Heart right ventricle (tissue), 16 donors: Measurements from ENCODE around the gene GAK. TPM values are rescaled to one million over a fixed set of nuclear protein-coding genes. Genes with fewer than 3 reads are reported as not detected.

ENCODE experiments used
- ATAC-seq, 8 donors: fragments of 200-7000 bp; cut with Tn5 transposase; one replicate each; pipeline ENCODE4 v1.9.1; 2020; ENCODE audit warnings: mild to moderate bottlenecking in 8 of 8, moderate library complexity in 8 of 8, moderate number of reproducible peaks in 1 of 8
- DNase-seq, 2 donors: peaks; one replicate each; pipeline ENCODE4 v3.0.0-alpha.2; 2020
- H3K27ac ChIP-seq, 10 donors: fragments of 200-600 bp; sonication (generic) in 2 of 10; one replicate each; pipeline versions ENCODE4 v1.5.0 to v1.8.0; 2020 to 2022; ENCODE audit warnings: mild to moderate bottlenecking in 3 of 10
- H3K27me3 ChIP-seq, 7 donors: fragments of 200-600 bp; one replicate each; pipeline ENCODE4 v1.8.0; 2021 to 2022; ENCODE audit warnings: mild to moderate bottlenecking in 2 of 7
- H3K36me3 ChIP-seq, 9 donors: fragments of 200-600 bp; sonication (generic) in 1 of 9; one replicate each; pipeline versions ENCODE4 v1.5.0 to v1.8.0; 2020 to 2022; ENCODE audit warnings: mild to moderate bottlenecking in 2 of 9
- H3K4me1 ChIP-seq, 9 donors: fragments of 200-600 bp; sonication (generic) in 1 of 9; one replicate each; pipeline versions ENCODE4 v1.5.0 to v1.8.0; 2020 to 2022; ENCODE audit warnings: mild to moderate bottlenecking in 4 of 9
- H3K4me3 ChIP-seq, 10 donors: fragments of 200-600 bp; sonication (generic) in 2 of 10; one replicate each; pipeline versions ENCODE4 v1.5.0 to v1.8.0; 2020 to 2022; ENCODE audit warnings: mild to moderate bottlenecking in 7 of 10, moderate library complexity in 2 of 10
- H3K9me3 ChIP-seq, 11 donors: fragments of 200-600 bp in 10 of 11; sonication (generic) in 2 of 11; one replicate each; pipeline versions ENCODE4 v1.5.0 to v1.8.0; 2013 to 2022; ENCODE audit warnings: mild to moderate bottlenecking in 2 of 11, control low read depth in 1 of 11, moderate library complexity in 1 of 11
- WGBS, 2 donors: extraction: QIAGEN DNeasy Blood & Tissue Kit; methylation state at CpG; one replicate each; pipeline ENCODE4 v1.1.7; 2013; ENCODE audit warnings: inconsistent platforms in 1 of 2; 5-methylcytosine and 5-hydroxymethylcytosine counted together
- intact Hi-C, 10 donors: fragments of 100-400 bp; cut with DNase I; formaldehyde crosslinking; loops; one replicate each; pipeline versions ENCODE4 v1.11.1 to v1.14.2; 2022
- polyA plus RNA-seq, 2 donors: library from polyadenylated mRNA; stranded (reverse); fragments of 200-250 nt; gene quantifications; one replicate each; pipeline ENCODE4 v1.2.3, GENCODE V29; 2013
- total RNA-seq, 10 donors: library from RNA; stranded (reverse); fragmentation: NEBNext Ultra II Directional in 3 of 10; extraction: Animal tissue kit (Norgen Biotek cat#: 25700) in 3 of 10; gene quantifications; one replicate each; pipeline versions ENCODE4 v1.2.1 to v1.2.4, GENCODE V29; 2021 to 2023
- TF ChIP-seq, protein P1 (sequence below), 9 donors: fragments of 200-600 bp; sonication (generic) in 2 of 9; IDR thresholded peaks; one replicate each; pipeline versions ENCODE4 v1.5.0 to v1.8.0; 2021 to 2022; ENCODE audit warnings: antibody characterized with exemption in 9 of 9, mild to moderate bottlenecking in 5 of 9, moderate library complexity in 1 of 9
- donor health status: Arrhythmogenic right ventricular cardiomyopathy.
- donor health status: ischemic (EF 13 %, LVEDD 7.1; RV severe dilation, severe dysfunction).
- donor health status: healthy with polysubstance abuse.
- donor health status: DM: no; HTN: yes; CAD: no.
- donor health status: DM: no; HTN: no; CAD: no.
- donor health status: ischemic (EF 25% LVEDD 6.9; RV normal size, moderate dysfunction).
- donor health status: ischemic (EF 25% LVEDD 5.7; RV mildly dilated, moderate dysfunction).
- donor health status: healthy.
- donor health status: DM: yes; HTN: yes; CAD: no.
- donor health status: Ischemic cardiomyopathy.
- donor health status: ischemic (EF 35%, LVEDD 5.7; RV mildly dilated, moderate dysfunction).
- donor health status: nonischemic (EF 11% LVEDD 7.7; RV severe dilation, severe dysfunction).
- donor health status: DM: yes; HTN: yes; CAD: no.
- donor health status: PGD.
- donor health status: ischemic (EF 29% LVEDD 5.4; RV normal size, mild dysfunction).
- donor health status: nonischemic (EF 23%, LVEDD 6.1; RV moderate dilation, normal function).

Gene GAK
- total and polyA plus RNA-seq, 12 donors: 21.0 to 105 (median 29.2) TPM

DNA sequence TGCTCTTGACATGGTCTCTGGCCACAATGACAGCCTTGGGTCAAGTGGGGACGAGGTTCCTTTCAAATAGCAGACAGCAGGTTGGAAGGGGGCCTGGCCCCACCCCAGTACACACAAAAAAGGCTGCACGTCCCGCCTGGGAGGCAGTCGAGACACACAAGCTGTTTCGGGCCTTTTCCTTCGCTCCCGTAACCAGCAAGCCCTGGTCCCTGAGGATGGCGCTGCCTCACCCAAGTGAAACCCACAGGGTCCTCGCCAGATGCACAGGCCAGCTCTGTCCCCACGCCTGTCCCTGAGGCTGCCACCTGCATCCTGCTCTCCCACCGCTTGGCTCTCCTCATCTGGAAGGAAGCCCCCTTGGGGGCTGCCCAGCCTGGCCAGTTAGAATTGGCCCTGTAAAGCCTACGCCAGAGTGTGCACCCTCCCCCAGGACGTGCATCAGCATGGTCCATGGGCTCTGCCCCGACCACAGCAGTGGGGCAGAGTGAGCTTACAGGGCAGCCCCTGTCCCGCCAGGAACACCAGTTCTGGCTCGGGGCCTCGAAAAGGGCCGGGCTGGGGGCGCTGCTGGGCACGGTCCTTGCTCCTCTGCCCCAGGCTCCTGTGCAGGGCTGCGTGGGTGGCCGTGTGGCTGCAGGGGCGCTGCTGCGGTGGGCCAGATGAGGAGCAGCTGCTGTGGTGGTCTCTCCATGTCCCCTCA lies 108.2 kb downstream of the GAK start:
- WGBS, 2 donors: 45 to 50% methylated on average over 24 of the region's 24 CpGs
- Histone ChIP-seq H3K36me3 (no peaks in the 10 kb centered on the region), H3K4me1 (peaks cover 2 to 30% (median 12%) of the 10 kb centered on the region in 9 donors), H3K9me3 (peaks cover 0 to 4% (median 0%) of the 10 kb centered on the region in 11 donors), H3K27me3 (peaks cover 12 to 93% (median 75%) of the 10 kb centered on the region in 7 donors), H3K27ac (no peak overlapping the region), H3K4me3 (no peak overlapping the region)
- intact Hi-C loops: no loop called here
- no peak for ATAC-seq
- no peak for DNase-seq
- TF ChIP-seq, protein P1, sequence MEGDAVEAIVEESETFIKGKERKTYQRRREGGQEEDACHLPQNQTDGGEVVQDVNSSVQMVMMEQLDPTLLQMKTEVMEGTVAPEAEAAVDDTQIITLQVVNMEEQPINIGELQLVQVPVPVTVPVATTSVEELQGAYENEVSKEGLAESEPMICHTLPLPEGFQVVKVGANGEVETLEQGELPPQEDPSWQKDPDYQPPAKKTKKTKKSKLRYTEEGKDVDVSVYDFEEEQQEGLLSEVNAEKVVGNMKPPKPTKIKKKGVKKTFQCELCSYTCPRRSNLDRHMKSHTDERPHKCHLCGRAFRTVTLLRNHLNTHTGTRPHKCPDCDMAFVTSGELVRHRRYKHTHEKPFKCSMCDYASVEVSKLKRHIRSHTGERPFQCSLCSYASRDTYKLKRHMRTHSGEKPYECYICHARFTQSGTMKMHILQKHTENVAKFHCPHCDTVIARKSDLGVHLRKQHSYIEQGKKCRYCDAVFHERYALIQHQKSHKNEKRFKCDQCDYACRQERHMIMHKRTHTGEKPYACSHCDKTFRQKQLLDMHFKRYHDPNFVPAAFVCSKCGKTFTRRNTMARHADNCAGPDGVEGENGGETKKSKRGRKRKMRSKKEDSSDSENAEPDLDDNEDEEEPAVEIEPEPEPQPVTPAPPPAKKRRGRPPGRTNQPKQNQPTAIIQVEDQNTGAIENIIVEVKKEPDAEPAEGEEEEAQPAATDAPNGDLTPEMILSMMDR (IDR thresholded peaks at IDR 0.05): no peak

DNA sequence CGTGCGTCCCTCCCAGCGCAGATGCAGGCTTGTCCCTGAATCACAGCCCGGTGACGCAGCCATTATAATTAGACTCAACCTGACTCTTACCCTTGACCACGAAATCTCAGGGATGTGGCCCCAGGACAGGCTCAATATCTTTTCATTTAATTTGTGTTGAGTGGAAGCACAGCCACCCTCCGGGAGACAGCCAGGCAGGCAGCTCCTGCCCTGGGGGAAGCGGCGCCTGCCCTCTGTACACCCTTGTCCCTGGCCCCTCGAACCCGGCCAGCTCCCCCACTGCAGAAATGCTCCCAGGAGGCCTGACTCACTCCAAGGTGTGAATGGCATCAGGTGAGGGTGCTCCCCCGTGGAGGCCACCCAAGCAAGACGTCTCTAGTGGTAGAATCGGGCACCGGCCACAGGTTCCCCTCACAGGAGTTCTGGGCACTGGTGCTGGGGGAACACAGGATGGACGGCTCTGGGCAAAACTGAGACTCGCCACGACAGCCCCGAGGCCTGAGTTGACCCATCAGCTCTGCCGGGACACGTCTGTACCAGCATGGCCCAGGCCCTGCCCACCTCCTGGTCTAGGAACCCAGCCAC lies 108.8 kb downstream of the GAK start:
- TF ChIP-seq, protein P1 (IDR thresholded peaks at IDR 0.05): no peak
- no peak for ATAC-seq
- H3K27me3 ChIP-seq: peaks cover 12 to 91% (median 77%) of the 10 kb centered on the region in 7 donors
- H3K4me3 ChIP-seq: no peak overlapping the region
- WGBS, 2 donors: 71 to 80% methylated on average over 21 of the region's 21 CpGs
- intact Hi-C loops: no loop called here
- no peaks in the 10 kb centered on the region for H3K36me3 ChIP-seq
- H3K27ac ChIP-seq: no peak overlapping the region
- DNase-seq: no peak
- peaks cover 0 to 4% (median 0%) of the 10 kb centered on the region in 11 donors for H3K9me3 ChIP-seq
- peaks cover 2 to 25% (median 10%) of the 10 kb centered on the region in 9 donors for H3K4me1 ChIP-seq

GRCh38 chr4:822361-823175 lies 109.5 kb downstream of the GAK start:
- Histone ChIP-seq H3K4me1 (peaks cover 2 to 22% (median 10%) of the 10 kb centered on the region in 9 donors), H3K27me3 (peaks cover 12 to 91% (median 77%) of the 10 kb centered on the region in 7 donors), H3K36me3 (no peaks in the 10 kb centered on the region), H3K4me3 (no peak overlapping the region), H3K9me3 (peaks cover 0 to 4% (median 0%) of the 10 kb centered on the region in 11 donors), H3K27ac (no peak overlapping the region)
- ATAC-seq (no peak), DNase-seq (no peak)
- TF ChIP-seq, protein P1 (IDR thresholded peaks at IDR 0.05): no peak
- WGBS, 2 donors: 50 to 52% methylated on average over 24 of the region's 24 CpGs
- intact Hi-C loops: no loop called here

DNA sequence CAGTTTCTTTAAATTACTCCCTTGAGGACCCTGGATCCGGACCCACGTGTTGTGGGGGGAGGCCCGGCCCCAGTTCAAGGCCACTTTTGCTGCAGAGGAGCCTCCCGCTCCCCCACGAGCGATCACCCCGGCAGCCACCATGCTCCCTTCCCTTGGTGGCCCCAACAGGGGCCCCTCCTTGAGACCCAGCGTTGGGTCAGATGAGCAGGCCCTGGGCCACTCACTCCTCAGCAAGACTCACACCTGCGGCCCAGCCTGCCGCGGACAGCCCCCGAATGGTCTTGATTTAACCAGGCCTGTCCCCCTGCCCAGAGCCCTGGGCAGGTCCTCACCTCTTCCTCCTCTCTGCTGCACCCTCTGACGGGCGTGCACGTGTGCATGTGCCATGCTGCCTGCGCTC lies 110.5 kb downstream of the GAK start:
- Histone ChIP-seq H3K27ac (no peak overlapping the region), H3K4me3 (no peak overlapping the region), H3K36me3 (no peaks in the 10 kb centered on the region), H3K4me1 (peaks cover 0 to 14% (median 5%) of the 10 kb centered on the region in 9 donors), H3K27me3 (peaks cover 12 to 88% (median 71%) of the 10 kb centered on the region in 7 donors), H3K9me3 (peaks cover 0 to 4% (median 0%) of the 10 kb centered on the region in 11 donors)
- 76 to 81% methylated on average over 16 of the region's 16 CpGs for WGBS, 2 donors
- ATAC-seq (no peak), DNase-seq (no peak)
- TF ChIP-seq, protein P1 (IDR thresholded peaks at IDR 0.05): no peak
- intact Hi-C loops: no loop called here
